Muscle of leg (tissue), 11 donors: ENCODE results near the gene BIN1. TPM values are rescaled to one million over a fixed set of nuclear protein-coding genes. Genes with fewer than 3 reads are reported as not detected.
A peak's percentile ranks its signal among the peaks of the same experiment; 100 is the strongest.

Source experiments
- DNase-seq: peaks from one replicate; pipeline ENCODE4 v3.0.0; 2013
- H3K27ac ChIP-seq: one replicate; pipeline ENCODE4 v1.5.1; 2013; ENCODE audit warnings: mild to moderate bottlenecking, low read length, control low read depth
- H3K27me3 ChIP-seq: one replicate; pipeline ENCODE4 v1.6.1; 2013; ENCODE audit warnings: low read length; ENCODE audit not compliant: control insufficient read depth, insufficient read depth
- H3K36me3 ChIP-seq: one replicate; pipeline ENCODE4 v1.6.1; 2013; ENCODE audit warnings: low read length; ENCODE audit not compliant: control insufficient read depth, insufficient read depth
- H3K4me1 ChIP-seq: one replicate; pipeline ENCODE4 v1.6.1; 2013; ENCODE audit warnings: low read length; ENCODE audit not compliant: control insufficient read depth, insufficient read depth
- H3K4me3 ChIP-seq: one replicate; pipeline ENCODE4 v1.5.1; 2013; ENCODE audit warnings: low read length, control low read depth
- H3K9me3 ChIP-seq: replicated peaks from 2 replicates; pipeline ENCODE4 v1.6.1; 2013; ENCODE audit warnings: low read depth, low read length; ENCODE audit not compliant: control insufficient read depth
- WGBS: methylation state at CpG from one replicate; pipeline ENCODE4 v1.1.5; 2013; ENCODE audit warnings: missing lambda C conversion rate; ENCODE audit not compliant: insufficient coverage; 5-methylcytosine and 5-hydroxymethylcytosine counted together
- polyA plus RNA-seq, 8 donors: library from polyadenylated mRNA; unstranded; fragments of 120-200 nt; gene quantifications; one replicate each; pipeline versions ENCODE4 v1.2.1 to v1.2.3, GENCODE V29; 2013; ENCODE audit warnings: inconsistent platforms in 1 of 8, low replicate concordance in 1 of 8; ENCODE audit not compliant: insufficient read length in 8 of 8, insufficient read depth in 1 of 8
- total RNA-seq: library from RNA; stranded (reverse); fragments of 120-200 nt; gene quantifications from one replicate; pipeline ENCODE4 v1.2.4, GENCODE V29; 2013

Gene BIN1
- total and polyA plus RNA-seq, 9 donors: 556 to 946 (median 831) TPM

DNA sequence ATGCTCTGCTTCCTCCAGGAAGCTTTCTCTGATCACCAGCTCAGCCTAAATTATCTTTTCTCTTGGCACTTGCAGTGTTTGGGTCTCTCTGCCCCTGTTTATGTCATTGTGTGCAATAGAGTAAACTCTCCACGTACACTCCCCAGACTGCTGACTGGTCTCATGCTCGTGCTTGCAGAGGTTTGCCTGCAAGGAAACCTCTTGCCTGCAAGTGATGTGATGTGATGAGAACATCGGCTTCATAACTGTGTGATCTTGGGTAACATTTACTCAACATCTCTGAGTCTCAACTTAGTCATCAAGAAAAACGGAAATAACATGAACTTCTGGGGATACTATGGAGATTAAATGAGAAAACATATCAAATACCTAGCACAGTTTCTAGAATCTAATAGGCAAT lies 92.3 kb downstream of the BIN1 start:
- Histone ChIP-seq H3K27me3 (peaks cover 3% of the 10 kb centered on the region), H3K9me3 (no peaks in the 10 kb centered on the region), H3K36me3 (no peaks in the 10 kb centered on the region), H3K4me3 (no peak overlapping the region), H3K27ac (no peak overlapping the region), H3K4me1 (peaks cover 15% of the 10 kb centered on the region)
- WGBS: no CpG with 5 or more reads among the region's 4 CpGs
- DNase-seq: no peak

GRCh38 chr2:127014224-127014623 lies 92.7 kb downstream of the BIN1 start:
- peaks cover 15% of the 10 kb centered on the region for H3K4me1 ChIP-seq
- no peak overlapping the region for H3K4me3 ChIP-seq
- no peaks in the 10 kb centered on the region for H3K36me3 ChIP-seq
- no peaks in the 10 kb centered on the region for H3K9me3 ChIP-seq
- H3K27me3 ChIP-seq: peaks cover 3% of the 10 kb centered on the region
- WGBS: 64% methylated on average over 1 of the region's 1 CpG
- no peak overlapping the region for H3K27ac ChIP-seq
- DNase-seq: no peak

DNA sequence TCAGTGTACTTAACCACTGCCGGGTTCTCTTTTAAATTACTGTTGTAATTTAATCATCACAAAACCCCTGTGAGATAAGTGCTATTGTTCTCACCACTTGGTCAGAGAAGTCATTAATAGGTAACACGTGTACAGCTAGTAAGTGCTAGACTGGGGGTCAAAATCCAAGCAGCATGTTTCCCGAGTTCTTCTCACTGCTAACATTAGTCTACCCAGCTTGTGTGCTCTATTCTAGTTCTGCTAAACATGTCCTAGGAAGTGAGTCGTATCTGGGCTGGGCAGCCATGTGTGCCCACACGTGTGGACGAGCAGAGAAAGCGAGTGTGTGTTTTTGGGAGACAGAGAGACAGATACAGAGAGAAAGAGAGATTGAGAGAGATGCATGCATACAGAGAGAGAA lies 94.1 kb downstream of the BIN1 start:
- 43% methylated on average over 6 of the region's 7 CpGs for WGBS
- no peak for DNase-seq
- H3K9me3 ChIP-seq: no peaks in the 10 kb centered on the region
- H3K4me1 ChIP-seq: peaks cover 15% of the 10 kb centered on the region
- no peak overlapping the region for H3K4me3 ChIP-seq
- H3K27me3 ChIP-seq: peaks cover 3% of the 10 kb centered on the region
- H3K27ac ChIP-seq: no peak overlapping the region
- H3K36me3 ChIP-seq: no peaks in the 10 kb centered on the region

GRCh38 chr2:127012215-127012614 lies 94.7 kb downstream of the BIN1 start:
- Histone ChIP-seq H3K36me3 (no peaks in the 10 kb centered on the region), H3K27me3 (peaks cover 3% of the 10 kb centered on the region), H3K4me1 (peaks cover 15% of the 10 kb centered on the region), H3K4me3 (no peak overlapping the region), H3K27ac (no peak overlapping the region), H3K9me3 (no peaks in the 10 kb centered on the region)
- 6% methylated on average over 2 of the region's 2 CpGs for WGBS
- peak; percentile 23 for DNase-seq

DNA sequence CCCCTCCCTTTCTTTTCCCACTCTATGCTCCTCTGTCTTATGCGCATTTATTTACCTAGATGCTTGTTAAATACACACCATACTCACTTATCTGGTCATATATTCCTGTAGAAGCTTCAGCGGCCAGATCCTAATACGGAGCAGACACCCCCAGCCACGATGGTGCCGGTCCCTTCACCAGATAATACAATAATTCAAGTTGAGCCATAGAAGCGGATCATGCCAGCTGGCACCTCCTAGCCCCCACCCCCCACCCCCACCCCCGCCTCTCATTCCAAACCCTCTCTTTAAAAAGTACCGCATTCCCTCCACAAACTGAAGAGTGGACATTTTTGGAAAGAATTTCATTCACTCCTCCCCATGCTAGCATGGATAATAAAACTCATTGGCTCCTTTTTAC lies 95.2 kb downstream of the BIN1 start:
- DNase-seq: no peak
- Histone ChIP-seq H3K27ac (no peak overlapping the region), H3K4me1 (peaks cover 15% of the 10 kb centered on the region)

GRCh38 chr2:127011231-127011661 lies 95.7 kb downstream of the BIN1 start:
- Histone ChIP-seq H3K27me3 (peaks cover 3% of the 10 kb centered on the region), H3K9me3 (no peaks in the 10 kb centered on the region), H3K36me3 (no peaks in the 10 kb centered on the region), H3K4me1 (peaks cover 15% of the 10 kb centered on the region), H3K27ac (no peak overlapping the region), H3K4me3 (no peak overlapping the region)
- no peak for DNase-seq
- no CpG with 5 or more reads among the region's 2 CpGs for WGBS

More for the DNA sequence above, 95.2 kb downstream of the BIN1 start:
- peaks cover 3% of the 10 kb centered on the region for H3K27me3 ChIP-seq
- no peaks in the 10 kb centered on the region for H3K36me3 ChIP-seq
- no peaks in the 10 kb centered on the region for H3K9me3 ChIP-seq
- WGBS: 54% methylated on average over 1 of the region's 8 CpGs
- H3K4me3 ChIP-seq: no peak overlapping the region

DNA sequence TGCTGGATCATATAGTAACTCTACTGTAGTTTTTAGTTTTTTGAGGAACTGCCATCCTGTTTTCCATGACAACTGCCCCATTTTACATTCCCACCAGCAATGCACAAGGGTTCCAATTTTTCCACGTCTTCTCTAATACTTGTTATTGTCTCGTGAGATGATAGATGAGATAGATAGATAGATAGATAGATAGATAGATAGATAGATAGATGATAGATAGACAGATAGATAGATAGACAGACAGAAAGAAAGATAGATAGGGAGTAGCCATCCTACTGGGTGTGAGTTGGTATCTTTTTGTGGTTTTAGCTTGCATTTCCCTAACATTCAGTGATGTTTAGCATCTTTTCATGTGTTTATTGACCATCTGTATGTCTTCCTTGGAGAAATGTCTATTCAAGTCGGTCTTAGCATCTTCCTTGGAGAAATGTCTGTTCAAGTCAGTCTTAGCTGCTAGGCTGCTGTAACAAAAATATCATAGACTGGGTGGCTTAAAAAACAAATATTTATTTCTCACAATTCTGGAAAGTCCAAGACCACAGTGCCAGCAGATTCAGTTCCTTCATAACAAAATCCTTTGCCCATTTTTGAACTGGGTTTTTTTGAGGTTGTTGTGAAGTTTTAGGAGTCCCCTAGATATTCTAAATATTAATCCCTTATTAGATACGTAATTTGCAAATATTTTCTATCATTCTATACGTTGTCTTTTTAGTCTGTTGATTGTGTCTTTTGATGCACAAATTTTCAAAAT lies 98.5 kb downstream of the BIN1 start:
- DNase-seq: no peak
- H3K9me3 ChIP-seq: no peaks in the 10 kb centered on the region
- peaks cover 15% of the 10 kb centered on the region for H3K4me1 ChIP-seq
- no peak overlapping the region for H3K27ac ChIP-seq
- H3K4me3 ChIP-seq: no peak overlapping the region
- H3K27me3 ChIP-seq: peaks cover under 1% of the 10 kb centered on the region
- WGBS: no CpG with 5 or more reads among the region's 5 CpGs
- H3K36me3 ChIP-seq: no peaks in the 10 kb centered on the region

DNA sequence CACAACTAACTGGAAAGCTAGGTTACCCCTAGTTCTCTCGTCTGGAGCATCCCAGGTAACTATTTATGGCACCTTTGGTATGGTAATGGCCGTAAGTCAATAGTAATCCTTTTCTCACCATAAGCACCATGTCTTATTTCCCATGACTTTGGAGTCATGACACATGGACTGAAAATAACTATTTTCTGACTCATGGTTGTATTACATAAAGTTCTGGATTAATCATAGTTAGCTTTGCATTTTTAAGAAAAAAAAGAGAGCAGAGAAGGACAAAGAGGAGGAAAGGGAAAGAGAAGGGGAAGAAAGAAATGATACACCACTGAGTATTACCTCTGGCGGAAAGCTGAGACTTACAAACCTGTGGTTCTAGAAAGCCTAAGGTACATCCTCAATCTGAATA lies 99.3 kb downstream of the BIN1 start:
- no peaks in the 10 kb centered on the region for H3K27me3 ChIP-seq
- H3K4me3 ChIP-seq: no peak overlapping the region
- no peaks in the 10 kb centered on the region for H3K36me3 ChIP-seq
- no peaks in the 10 kb centered on the region for H3K9me3 ChIP-seq
- WGBS: no CpG with 5 or more reads among the region's 3 CpGs
- H3K27ac ChIP-seq: no peak overlapping the region
- peaks cover 15% of the 10 kb centered on the region for H3K4me1 ChIP-seq
- DNase-seq: no peak

GRCh38 chr2:127006962-127007361 lies 100.0 kb downstream of the BIN1 start:
- Histone ChIP-seq H3K9me3 (no peaks in the 10 kb centered on the region), H3K36me3 (no peaks in the 10 kb centered on the region), H3K27me3 (no peaks in the 10 kb centered on the region), H3K27ac (no peak overlapping the region), H3K4me3 (no peak overlapping the region), H3K4me1 (peaks cover 9% of the 10 kb centered on the region)
- no peak for DNase-seq
- WGBS: no CpG with 5 or more reads among the region's 4 CpGs

GRCh38 chr2:127004893-127005600 lies 101.9 kb downstream of the BIN1 start:
- H3K4me3 ChIP-seq: no peak overlapping the region
- no peaks in the 10 kb centered on the region for H3K4me1 ChIP-seq
- no peaks in the 10 kb centered on the region for H3K9me3 ChIP-seq
- no peaks in the 10 kb centered on the region for H3K27me3 ChIP-seq
- H3K27ac ChIP-seq: peak overlapping the region; percentile 50
- WGBS: 85% methylated on average over 4 of the region's 6 CpGs
- DNase-seq: peak; percentile 25
- no peaks in the 10 kb centered on the region for H3K36me3 ChIP-seq
